ENCODE results near the gene PGS1.
"Not testable (repeated sequence)": the region's sequence is repeated elsewhere in the genome, so short reads cannot be mapped to it uniquely, and the experiment has no call there.

PGS1 gene

DNA sequence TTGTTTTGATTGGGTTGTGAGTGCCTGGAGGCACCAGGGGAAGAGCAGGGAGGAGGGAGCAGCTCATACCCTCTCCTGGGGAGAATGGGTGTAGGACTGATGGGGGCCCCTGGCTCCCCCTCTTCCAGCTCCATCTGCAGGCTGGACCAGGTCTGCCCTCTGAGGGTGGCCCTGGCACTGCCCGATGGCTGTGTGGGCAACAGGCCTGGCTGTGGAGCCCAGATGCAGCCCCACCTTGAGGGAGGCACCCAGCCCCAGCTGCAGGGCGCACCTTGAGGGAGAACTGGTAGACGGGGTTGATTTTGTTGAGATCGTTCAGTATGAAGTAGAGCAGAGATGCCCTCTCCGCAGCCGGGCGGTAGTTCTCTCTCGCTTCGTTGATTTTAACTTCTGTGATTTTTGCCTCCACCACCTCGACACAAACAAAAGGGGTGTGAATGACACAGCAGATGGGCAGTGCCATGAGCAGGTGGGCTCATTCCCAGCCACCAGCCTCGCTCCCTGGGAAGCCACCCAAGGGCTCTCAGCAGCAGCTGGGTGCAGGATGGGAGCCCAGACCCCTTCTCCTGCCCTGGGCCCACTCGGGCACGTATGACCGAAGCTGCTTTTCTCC is 71.6 kb downstream of the PGS1 start:
- no peak for DNase-seq

DNA sequence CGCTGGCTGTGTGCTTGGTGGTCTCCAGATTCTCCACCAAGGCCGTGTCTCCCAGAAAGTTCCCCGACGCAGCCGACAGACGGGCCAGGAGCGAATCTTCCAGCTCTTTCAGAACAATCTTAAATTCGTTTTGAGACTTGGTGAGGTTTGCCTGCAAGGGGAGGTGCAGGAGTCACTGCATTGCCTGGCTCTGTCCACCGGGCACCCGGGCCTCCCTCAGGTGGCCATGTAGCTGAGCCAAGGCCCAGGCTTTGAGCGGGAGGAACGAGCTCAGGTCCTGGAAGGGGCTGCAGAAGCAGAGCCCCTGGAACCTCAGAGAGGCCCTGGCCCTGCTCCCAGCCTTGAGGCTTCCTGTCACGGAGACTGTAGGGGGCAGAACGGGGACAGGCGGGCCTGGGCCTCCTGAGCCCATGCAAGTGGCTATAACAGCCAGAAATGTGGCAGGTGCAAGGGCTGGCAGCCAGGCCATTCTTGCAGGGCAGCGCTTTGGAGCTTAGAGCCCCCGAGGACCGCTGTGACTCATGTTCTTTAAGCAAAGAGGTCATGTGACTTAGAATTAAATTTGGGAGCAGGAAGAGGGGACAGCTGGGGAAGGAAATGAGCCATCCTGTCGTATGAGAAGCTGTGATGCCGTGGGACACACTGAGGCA is 72.4 kb downstream of the PGS1 start:
- no peak for DNase-seq

DNA sequence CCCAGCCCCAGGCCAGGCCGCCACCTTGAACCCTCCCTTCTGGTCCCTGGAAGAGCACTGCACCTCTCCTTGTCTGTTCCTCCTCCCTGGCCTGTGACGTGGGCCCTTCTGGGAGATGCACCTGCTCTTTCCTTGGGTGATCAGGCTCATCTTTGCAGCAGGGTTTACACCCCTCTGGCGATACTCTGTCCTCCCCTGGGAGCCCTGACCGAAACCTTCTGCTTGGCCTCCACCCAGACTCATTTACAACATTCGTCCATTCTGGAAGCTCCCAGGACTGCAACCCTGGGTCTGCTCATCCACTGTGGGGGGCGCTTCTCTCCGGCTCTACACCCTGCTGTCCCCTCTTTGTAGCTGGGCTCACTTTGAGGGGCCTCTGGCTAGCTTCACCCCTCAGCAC is 73.3 kb downstream of the PGS1 start:
- no peak for DNase-seq

DNA sequence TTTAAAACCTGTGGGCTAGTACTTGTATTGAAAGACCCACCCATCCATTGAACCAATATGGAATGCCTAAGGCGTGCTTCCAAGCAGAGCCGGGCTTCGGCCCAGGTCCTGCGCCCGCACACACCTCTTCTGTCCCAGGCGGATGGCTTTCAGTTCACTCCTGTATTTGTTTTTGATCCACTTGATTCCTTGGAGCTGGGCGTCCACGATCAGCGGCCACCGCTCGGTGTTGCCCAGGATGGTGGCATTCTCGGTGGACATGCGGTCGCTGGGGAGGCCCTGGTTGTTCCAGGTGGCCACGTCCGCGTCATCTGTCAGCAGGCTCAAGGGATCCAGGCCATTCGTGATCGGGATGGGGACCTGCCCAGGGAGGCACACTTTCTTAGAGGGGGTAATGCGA is 75.9 kb downstream of the PGS1 start:
- no peak for DNase-seq

DNA sequence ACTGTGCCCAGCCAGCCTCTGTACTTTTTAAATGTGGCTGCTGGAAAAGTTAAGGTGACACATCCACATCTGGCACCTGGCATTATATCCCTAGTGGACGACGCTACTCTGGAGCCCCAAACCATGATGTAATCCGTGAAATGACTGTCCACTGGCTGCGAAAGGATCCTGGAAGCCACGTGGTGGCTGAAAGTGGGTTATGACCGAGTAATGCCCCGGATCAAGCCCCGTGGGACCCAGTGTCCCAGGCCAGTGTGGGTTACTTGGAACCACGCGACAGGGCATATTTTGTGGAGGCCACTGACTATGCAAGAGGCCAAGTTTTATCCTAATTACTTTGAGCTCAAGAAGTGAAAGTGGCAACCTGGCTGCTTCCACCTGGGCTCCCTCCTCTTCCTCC is 79.6 kb downstream of the PGS1 start:
- no peak for DNase-seq

DNA sequence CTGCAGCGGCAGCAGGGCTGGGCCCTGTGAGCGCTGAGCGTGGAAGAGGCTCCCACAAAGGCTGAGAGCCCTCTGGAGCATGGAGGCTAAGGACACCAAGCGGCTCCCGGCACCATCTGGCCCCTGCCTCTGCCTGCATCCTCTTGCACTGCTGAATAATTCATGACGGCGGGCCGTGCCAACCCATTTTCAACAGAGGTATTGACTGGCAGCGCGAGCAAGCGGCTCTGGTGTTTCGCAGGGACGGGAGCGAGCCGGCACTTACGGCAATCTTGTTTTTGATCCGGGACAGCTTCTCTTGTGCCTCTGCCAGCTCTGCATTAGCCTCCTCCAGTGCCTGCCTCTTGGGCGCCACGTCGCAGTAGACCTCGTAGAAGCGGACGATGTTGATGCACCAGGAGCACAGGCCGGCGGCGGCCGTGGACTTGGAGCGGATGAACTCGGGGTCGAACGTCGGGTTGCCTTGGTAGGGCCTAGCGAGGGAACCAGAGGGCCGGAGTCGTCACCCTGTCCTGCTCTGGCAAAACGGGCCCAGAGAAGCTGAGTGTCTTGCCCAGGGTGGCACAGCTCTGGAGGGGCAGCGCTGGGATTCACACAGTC is 80.4 kb downstream of the PGS1 start:
- no peak for DNase-seq

DNA sequence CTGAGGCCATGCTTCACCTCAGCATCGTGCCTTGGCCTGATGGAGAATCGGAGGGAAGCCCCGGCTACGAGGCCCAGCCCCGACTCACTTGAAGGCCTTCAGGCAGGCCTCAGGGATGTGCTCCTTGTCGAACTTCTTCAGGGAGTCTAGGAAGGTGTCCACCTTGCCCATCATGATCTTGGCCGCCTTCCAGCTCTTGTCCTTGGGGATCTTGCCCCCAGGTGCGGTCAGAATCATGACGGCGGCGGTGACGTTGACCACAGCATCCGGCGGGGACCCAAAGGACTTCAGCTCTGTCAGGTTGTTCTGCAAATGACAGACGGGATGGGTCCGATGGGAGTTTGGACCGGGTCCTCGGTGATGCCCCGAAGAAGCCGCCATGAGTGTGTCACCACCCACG is 81.2 kb downstream of the PGS1 start:
- no peak for DNase-seq

DNA sequence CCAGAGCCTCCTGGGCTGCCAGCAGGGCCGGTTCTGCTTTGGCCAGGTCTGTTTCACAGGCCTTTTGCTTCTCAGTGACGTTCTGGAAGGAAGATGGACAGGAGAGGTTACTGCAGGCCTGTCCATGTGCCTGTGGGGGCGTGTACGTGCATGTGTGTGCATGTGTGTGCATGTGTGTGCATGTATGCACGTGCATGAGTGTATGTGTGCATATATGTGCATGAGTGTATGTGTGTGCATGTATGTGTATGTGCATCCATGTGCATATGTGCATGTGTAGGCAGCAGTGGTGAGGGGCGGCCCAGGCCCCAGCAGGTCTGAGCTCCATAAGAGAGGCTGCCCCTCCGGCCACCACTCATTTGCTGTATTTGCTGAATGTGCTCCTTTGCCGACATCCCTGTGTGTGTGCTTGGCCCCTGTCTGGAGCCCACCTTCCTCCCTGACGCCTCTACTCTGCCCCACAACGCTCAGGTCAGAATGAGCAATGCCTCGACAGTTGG is 81.8 kb downstream of the PGS1 start:
- no peak for DNase-seq

DNA sequence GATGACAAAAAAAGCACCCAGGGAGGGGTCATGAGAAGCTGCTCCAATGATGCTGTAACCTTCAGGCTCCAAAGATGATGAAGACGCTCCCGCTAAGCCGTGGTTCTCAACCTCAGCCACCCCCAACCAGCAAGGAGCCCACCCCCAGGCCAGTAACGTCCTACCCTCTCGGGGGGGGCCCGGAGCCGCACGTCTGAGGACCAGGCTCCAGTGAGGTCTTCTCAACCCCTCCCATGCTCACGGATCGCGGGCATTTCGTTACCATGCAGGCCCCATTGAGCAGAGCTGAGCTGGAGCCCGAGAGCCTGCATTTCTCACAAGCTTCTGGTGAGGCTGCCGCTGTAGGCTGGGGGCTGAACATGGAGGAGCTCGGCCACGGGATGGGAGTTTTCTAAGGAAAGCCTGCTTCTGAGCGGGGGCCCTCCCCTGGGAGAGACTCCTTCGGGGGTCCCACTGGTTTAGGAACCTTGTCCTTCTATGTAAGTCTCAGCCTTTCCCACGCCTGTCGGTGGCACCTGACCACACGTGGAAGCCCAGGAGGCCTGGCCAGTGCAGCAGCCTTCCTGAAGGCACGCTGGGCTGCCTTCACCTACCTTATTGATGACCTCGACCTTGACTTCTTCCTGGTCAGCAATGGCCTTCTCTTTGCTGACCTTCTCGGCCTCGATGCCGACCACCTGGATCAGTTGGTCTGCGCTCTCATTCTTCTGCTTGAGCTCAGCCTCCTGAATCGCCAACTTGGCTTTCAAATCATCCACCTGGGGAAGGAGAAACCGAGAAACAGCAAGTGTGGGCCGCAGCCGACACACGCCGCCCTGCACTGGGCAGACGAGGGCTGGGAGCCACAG is 82.7 kb downstream of the PGS1 start:
- DNase-seq: no peak

DNA sequence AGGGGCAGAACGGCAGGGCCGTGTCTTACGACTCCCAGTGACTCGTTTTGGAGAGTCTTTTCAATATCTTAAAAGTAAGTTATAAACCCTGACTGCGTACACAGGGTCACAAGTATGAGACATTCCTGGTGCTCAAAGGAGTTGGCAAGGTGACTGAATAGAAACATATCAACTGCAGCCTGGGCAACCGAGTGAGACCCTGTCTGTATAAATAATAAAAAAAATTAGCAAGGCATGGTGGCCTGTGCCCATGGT is 83.3 kb downstream of the PGS1 start:
- DNase-seq: no peak

DNA sequence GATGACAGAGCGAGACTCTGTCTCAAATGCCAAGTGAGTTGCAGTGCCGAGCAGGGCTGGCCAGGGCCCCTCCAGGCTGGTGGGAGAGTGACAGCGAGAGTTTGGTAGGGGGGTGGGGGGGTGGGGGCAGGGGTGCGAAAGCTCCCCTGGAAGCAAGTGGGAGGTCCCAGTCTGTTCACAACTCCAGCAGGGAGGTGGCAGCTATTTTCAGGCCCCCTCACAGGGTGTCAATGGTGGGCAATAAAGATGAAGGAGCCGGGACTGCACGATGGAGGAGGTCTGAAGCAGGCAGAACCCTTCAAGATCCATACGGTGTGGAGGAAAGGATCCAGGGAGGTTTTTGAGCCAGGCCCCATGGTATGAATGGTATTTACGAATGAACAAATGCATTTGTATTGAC is 83.7 kb downstream of the PGS1 start:
- no peak for DNase-seq

DNA sequence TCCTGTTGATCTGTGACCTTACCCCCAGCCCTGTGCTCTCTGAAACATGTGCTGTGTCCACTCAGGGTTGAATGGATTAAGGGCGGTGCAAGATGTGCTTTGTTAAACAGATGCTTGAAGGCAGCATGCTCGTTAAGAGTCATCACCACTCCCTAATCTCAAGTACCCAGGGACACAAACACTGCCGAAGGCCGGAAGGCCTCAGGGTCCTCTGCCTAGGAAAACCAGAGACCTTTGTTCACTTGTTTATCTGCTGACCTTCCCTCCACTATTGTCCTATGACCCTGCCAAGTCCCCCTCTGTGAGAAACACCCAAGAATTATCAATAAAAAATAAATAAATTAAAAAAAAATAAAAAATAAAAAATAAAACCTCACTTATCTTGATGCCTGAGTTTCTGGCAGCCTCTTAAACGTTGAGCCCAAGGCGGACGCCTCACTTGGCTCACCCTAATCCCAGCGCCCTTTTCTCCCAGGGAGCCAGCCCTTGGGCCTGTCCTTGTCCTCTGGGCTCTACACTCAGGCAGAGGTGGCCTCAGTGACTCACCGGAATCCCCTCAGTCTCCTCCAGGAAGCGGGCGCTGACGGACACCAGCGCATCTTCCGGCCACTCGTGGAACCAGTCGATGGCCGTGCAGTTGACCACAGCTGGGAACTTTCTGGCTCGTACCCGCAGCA is 87.8 kb downstream of the PGS1 start:
- DNase-seq: not testable (repeated sequence)

DNA sequence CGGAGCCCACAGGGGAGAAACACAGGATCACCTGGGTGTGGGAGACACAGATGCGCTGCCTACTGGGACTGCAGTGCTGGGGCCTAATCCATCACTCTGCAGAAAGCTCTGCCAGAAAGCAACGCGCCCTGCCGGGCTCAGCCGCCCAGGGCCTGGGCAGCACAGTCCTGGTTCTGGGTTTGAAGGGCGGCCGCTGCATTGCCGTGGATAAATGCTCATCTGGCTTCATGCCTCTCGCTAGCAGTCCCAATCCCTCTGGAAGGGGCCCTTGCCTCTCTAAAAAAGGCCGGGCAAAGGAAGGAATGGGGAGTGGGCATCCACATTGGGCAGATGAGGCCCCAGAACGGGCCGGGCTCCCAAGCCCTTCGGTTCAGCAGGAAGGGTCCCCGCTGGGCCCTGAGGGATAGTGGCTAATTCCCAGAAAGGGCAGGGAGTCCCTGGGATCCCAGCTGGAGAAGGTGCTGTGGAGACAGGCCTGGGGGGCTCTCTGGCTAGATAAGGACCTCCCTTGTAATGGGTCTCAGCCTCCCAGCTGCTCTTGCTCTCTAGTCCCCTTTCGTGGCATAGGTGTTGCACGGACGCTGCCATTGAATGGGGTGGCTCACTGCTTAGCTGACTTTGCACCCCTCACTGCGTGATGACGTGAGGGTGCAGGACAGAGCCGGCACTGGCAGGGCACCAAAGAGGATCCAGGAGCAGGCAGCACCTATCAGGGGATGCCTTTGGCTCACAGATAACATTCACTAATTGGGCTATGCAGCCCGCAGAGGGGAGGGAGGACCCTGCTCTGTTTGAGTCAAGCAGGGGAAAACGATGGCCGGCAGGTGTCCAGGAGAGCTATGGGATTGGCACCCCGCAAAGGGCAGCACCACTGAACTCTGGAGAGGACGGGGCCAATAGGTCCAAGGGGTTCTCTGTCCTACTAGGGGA is 88.6 kb downstream of the PGS1 start:
- DNase-seq: no peak

DNA sequence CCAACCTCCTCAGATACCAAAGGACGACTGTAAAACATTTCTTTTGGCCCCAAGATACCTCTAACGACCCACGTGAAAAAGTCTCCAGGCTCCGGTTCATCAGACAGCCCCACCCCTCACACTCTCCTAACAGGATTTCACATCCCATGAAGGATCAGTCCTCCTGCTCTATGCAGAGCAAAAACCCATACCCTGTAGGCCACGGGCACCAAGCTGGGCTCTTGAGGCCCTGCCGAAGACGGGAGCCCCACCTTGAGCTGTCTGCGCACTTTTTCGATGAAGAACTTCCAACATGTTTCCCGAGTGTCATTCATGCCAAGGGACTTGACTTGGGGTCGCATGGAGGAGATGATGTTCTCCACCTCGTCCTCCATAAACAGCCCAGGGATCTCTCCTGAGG is 89.9 kb downstream of the PGS1 start:
- no peak for DNase-seq

DNA sequence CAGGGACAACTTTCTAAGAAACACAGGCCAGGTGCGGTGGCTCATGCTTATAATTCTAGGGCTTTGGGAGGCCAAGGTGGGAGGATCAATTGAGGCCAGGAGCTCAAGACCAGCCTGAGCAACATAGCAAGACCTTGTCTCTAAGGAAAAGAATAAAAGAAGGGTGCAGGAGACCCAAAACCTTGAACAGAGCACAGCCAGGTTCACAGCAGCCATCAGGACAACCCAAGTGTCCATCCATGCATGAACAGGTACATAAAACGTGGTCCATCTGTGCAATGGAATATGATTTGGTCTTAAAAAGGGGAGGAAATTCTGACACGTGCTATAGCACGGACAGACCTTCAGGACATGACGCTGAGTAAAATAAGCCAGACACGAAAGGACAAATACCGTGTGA is 91.0 kb downstream of the PGS1 start:
- no peak for DNase-seq

DNA sequence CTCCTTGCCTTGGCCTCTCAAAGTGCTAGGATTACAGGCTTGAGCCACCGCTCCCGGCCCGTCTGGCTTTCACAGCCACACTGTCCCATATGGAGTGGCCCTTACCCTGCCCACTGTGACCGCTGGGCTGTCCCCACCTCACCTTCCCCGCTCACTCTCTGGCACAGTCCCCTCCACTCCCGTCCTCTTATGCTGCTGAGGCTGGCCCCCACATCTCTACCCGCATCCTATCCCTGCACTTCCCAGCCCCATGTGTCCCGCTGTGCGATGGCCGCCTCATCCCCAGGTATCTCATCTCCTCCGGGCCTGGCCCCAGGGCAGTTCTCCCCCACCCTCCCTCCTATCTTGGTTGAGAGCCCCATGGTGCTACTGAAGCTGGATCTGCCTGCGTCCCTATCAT is 93.2 kb downstream of the PGS1 start:
- no peak for DNase-seq

DNA sequence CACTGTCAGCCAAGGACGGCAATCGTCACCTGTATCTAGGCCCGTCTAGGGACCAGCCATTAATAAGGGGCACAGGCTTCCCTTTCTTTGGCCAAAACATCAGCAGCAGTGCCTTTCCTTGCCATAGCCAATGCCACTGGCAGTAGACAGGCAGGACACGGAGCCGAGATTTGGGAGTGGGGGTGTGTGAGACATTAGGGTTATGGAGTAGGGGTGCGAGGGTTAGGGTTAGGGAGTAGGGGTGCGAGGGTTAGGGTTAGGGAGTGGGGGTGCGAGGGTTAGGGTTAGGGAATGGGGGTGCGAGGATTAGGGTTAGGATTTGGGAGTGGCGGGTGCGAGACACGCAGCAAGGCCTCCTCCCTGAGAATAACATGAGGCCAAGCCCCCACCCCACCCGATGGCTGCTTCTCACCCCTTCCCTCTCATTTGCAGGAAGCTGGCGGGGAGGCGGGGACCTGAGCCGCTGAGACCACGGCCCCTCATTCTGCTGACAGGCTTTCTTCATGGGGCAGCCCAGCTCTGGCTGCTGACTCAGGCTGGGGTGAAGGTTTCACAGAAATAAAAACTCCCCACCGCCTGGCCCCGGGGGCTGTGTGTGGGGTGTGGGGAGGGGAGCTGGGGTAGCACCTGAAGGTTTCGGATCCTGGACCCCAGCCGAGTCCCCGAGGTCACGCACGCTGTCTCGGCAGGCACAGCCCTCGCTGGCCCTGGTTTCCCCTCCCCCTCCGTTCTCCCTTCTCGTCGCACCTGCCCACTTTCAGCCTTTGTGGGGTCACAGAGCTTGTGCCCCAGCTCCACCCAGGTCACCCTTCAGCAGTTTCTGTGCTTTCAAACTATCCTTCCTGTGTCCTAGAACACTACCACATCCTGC is 93.8 kb downstream of the PGS1 start:
- no peak for DNase-seq

DNA sequence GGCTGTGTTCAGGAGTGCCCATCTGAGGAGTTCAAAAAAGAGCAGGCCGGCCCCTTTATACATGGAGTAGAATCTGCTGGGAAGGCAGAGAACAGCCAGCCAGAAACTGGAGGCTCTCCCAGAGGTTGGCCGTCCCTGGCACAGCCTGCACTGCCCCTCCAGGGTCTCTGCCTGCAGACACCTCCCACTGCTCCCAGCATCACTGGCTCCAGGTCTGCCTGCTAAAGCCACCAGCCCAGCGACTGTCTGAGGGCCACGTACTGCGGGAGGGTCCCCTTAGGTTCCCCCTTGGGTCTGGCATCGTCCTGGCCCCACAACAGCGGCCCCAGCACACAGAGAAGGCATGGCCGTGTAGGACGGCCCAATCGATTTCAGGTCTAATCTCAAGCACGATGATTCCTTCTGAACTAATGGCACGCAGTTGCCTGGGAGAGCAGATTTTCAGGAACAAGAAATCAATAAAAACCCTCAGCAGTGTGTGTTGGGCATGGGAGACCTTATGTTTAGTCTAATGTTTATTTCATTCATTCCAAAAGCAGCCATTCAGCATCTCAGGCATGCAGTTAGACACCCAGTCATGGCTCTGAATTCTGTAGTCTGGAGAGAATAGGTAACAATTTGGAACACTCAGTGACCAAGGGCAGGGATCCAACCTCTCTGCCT is 95.6 kb downstream of the PGS1 start:
- no peak for DNase-seq

Measured in CD4-positive, alpha-beta T cell treated with Interleukin-6 for 4 hours (primary cell).